Activated B cell treated with CpG ODN at 0.5 μM for 24 hours (primary cell): ENCODE measurements around the gene DNAH6. TPM values are rescaled to one million over a fixed set of nuclear protein-coding genes. Genes with fewer than 3 reads are reported as not detected.

Experiments used
- ATAC-seq: fragments of 200-7000 bp; cut with Tn5 transposase; one replicate; pipeline ENCODE4 v1.10.0; 2021; ENCODE audit warnings: low read depth, mild to moderate bottlenecking, moderate library complexity
- CTCF ChIA-PET: fragments of 350-600 bp; sonication (Branson Sonifier 250); formaldehyde crosslinking; loops from one replicate; lab custom pipeline; 2021; ENCODE audit warnings: antibody characterized with exemption; lab: Charles Lee
- POLR2A ChIA-PET: fragments of 350-600 bp; sonication (Branson Sonifier 250); formaldehyde crosslinking; loops from one replicate; lab custom pipeline; 2021; ENCODE audit warnings: antibody characterized with exemption; lab: Charles Lee
- DNase-seq: peaks from one replicate; pipeline ENCODE4 v3.0.0; 2022
- H3K27ac Mint-ChIP-seq: one replicate; pipeline ENCODE4 v1.8.0; 2020; ENCODE audit warnings: mixed read lengths
- H3K27me3 Mint-ChIP-seq: one replicate; pipeline ENCODE4 v1.8.0; 2021; ENCODE audit warnings: mixed read lengths
- H3K36me3 Mint-ChIP-seq: one replicate; pipeline ENCODE4 v1.8.0; 2021; ENCODE audit warnings: low read depth, mixed read lengths
- H3K4me1 Mint-ChIP-seq: one replicate; pipeline ENCODE4 v1.8.0; 2021; ENCODE audit warnings: mixed read lengths
- H3K4me3 Mint-ChIP-seq: one replicate; pipeline ENCODE4 v1.8.0; 2020; ENCODE audit warnings: mild to moderate bottlenecking, mixed read lengths
- H3K9me3 Mint-ChIP-seq: one replicate; pipeline ENCODE4 v1.8.0; 2020; ENCODE audit warnings: mixed read lengths
- intact Hi-C: fragments of 100-400 bp; cut with micrococcal nuclease; formaldehyde crosslinking; loops from one replicate; pipeline ENCODE4 v1.15.1; 2024
- total RNA-seq: library from RNA; stranded (reverse); gene quantifications from 2 replicates; pipeline ENCODE4 v1.2.3, GENCODE V29; 2022
- TF ChIP-seq, protein P1 (sequence below): fragments of 200-600 bp; IDR thresholded peaks from one replicate; pipeline ENCODE4 v1.8.0; 2022; ENCODE audit warnings: antibody characterized with exemption, mild to moderate bottlenecking

DNAH6 gene
- total RNA-seq, 1 donor from 2014 or later, result 0.82 TPM

GRCh38 chr2:84636080-84636971 is 120.0 kb downstream of the DNAH6 start:
- H3K4me1 Mint-ChIP-seq, result no peaks in the 10 kb centered on the region
- POLR2A ChIA-PET, result no interaction called here
- TF ChIP-seq, protein P1, sequence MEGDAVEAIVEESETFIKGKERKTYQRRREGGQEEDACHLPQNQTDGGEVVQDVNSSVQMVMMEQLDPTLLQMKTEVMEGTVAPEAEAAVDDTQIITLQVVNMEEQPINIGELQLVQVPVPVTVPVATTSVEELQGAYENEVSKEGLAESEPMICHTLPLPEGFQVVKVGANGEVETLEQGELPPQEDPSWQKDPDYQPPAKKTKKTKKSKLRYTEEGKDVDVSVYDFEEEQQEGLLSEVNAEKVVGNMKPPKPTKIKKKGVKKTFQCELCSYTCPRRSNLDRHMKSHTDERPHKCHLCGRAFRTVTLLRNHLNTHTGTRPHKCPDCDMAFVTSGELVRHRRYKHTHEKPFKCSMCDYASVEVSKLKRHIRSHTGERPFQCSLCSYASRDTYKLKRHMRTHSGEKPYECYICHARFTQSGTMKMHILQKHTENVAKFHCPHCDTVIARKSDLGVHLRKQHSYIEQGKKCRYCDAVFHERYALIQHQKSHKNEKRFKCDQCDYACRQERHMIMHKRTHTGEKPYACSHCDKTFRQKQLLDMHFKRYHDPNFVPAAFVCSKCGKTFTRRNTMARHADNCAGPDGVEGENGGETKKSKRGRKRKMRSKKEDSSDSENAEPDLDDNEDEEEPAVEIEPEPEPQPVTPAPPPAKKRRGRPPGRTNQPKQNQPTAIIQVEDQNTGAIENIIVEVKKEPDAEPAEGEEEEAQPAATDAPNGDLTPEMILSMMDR, result no peak
- no peak overlapping the region for H3K27ac Mint-ChIP-seq
- ATAC-seq (no peak), DNase-seq (no peak)
- CTCF ChIA-PET, result no interaction called here
- no peaks in the 10 kb centered on the region for H3K27me3 Mint-ChIP-seq
- intact Hi-C loops, result loop anchor here (10.0 kb wide), 1 partner anchor 288 kb away; no protein-coding TSS in a partner anchor
- H3K4me3 Mint-ChIP-seq, result no peak overlapping the region
- H3K9me3 Mint-ChIP-seq, result peaks cover 3% of the 10 kb centered on the region
- no peaks in the 10 kb centered on the region for H3K36me3 Mint-ChIP-seq

DNA sequence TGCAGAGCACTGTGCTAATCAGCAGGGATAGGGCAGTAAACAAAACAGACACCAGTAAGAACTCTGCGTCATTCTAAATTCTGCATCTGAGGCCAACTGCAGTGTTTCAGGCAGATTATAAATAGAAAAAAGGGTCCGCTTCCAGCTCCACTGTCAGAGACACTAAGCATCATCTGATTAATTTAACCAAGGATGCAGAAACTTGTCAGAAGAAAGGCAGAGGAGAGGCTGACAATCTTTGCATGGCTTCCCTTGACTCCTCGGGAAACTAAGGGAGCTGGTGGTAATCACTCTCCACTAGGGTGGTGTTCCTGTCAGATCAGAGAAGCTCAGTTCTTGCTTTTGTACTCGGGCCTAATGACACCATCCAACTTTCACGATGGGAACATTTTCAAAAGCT is 123.5 kb downstream of the DNAH6 start:
- CTCF ChIA-PET, result no interaction called here
- Mint-ChIP-seq H3K4me3 (no peak overlapping the region), H3K27ac (no peak overlapping the region), H3K4me1 (no peaks in the 10 kb centered on the region), H3K9me3 (peaks cover 5% of the 10 kb centered on the region), H3K27me3 (no peaks in the 10 kb centered on the region), H3K36me3 (no peaks in the 10 kb centered on the region)
- intact Hi-C loops, result loop anchor here (10.0 kb wide), 1 partner anchor 285 kb away; no protein-coding TSS in a partner anchor
- ATAC-seq (no peak), DNase-seq (no peak)
- TF ChIP-seq, protein P1, result no peak
- POLR2A ChIA-PET, result no interaction called here

DNA sequence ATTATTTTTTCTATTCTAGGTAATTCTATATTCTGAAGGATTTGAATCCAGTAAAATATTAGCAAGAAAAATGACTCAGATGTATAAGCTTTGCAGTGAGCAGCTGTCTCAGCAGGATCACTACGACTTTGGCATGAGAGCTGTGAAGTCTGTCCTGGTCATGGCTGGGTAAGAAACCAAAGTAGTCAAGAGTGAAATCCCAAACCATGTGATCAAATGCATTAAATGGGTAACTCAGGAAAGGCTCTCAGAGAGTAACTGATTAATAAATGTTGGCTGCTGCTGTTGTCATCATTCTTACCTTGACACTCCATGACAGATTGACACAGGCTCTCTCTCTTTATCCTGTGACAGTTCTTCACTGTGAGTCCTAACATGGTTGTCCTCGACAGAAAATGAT is 124.1 kb downstream of the DNAH6 start:
- no peak overlapping the region for H3K27ac Mint-ChIP-seq
- intact Hi-C loops, result no loop called here

GRCh38 chr2:84641021-84641420 is 124.7 kb downstream of the DNAH6 start:
- intact Hi-C loops, result no loop called here
- Mint-ChIP-seq H3K9me3 (peaks cover 9% of the 10 kb centered on the region), H3K27me3 (peaks cover 4% of the 10 kb centered on the region), H3K27ac (no peak overlapping the region), H3K36me3 (no peaks in the 10 kb centered on the region), H3K4me3 (no peak overlapping the region), H3K4me1 (no peaks in the 10 kb centered on the region)
- ATAC-seq (no peak), DNase-seq (no peak)
- ChIA-PET POLR2A (no interaction called here), CTCF (no interaction called here)
- TF ChIP-seq, protein P1, result no peak

More for the DNA sequence above, 124.1 kb downstream of the DNAH6 start:
- no peak for DNase-seq
- ChIA-PET POLR2A (no interaction called here), CTCF (no interaction called here)
- no peaks in the 10 kb centered on the region for H3K36me3 Mint-ChIP-seq
- no peaks in the 10 kb centered on the region for H3K27me3 Mint-ChIP-seq
- no peak overlapping the region for H3K4me3 Mint-ChIP-seq
- no peak for ATAC-seq
- TF ChIP-seq, protein P1, result no peak
- no peaks in the 10 kb centered on the region for H3K4me1 Mint-ChIP-seq
- peaks cover 5% of the 10 kb centered on the region for H3K9me3 Mint-ChIP-seq

- no peak for ATAC-seq
- POLR2A ChIA-PET, result no interaction called here
- intact Hi-C loops, result no loop called here
- no peak overlapping the region for H3K4me3 Mint-ChIP-seq
- peaks cover 9% of the 10 kb centered on the region for H3K9me3 Mint-ChIP-seq
- peaks cover 4% of the 10 kb centered on the region for H3K27me3 Mint-ChIP-seq
- no peaks in the 10 kb centered on the region for H3K36me3 Mint-ChIP-seq
- CTCF ChIA-PET, result no interaction called here
- no peaks in the 10 kb centered on the region for H3K4me1 Mint-ChIP-seq
- no peak for DNase-seq
- TF ChIP-seq, protein P1, result no peak
- H3K27ac Mint-ChIP-seq, result no peak overlapping the region
Measured at GRCh38 chr2:84643991-84644390, 127.7 kb downstream of the DNAH6 start.
